ENCODE results near the gene GRID2. TPM values are rescaled to one million over a fixed set of nuclear protein-coding genes. Genes with fewer than 3 reads are reported as not detected.
"Not testable (repeated sequence)": the region's sequence is repeated elsewhere in the genome, so short reads cannot be mapped to it uniquely, and the experiment has no call there.

Gene GRID2
- total RNA-seq, 1 experiment from 2014 or later = 2.2 TPM

DNA sequence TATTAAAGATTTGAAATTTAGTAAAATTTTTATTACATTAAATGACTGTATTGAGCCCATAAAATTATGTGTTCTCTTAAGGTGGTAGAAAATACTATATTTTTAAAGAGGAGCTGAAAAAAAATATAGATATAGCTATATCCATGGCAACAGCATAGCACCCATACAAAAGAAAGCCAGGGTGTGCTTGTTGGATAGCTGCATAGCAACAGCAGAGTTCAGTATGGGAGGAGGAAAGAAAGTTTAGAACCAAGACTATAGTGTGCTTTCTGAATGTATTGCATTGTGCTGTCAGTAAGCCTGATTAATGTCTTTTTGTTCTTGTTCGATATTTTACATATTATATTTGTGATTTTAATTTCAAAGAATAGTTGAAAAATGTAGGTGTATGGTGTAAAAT, 78.4 kb downstream of the GRID2 start:
- no peaks in the 10 kb centered on the region for H3K27me3 ChIP-seq (ENCODE audit: low read length)
- no peak overlapping the region for H3K4me3 ChIP-seq (ENCODE audit: low read length)
- H3K4me2 ChIP-seq (ENCODE audit: low read length) = no peak overlapping the region
- H3K79me2 ChIP-seq (ENCODE audit: low read length) = no peaks in the 10 kb centered on the region
- H3K27ac ChIP-seq (ENCODE audit: low read length) = no peak overlapping the region
- H2AFZ ChIP-seq (ENCODE audit: low read length) = no peak overlapping the region
- no peaks in the 10 kb centered on the region for H3K9me2 ChIP-seq (replicated peaks; ENCODE audit: low read length)
- TF ChIP-seq, protein P1, sequence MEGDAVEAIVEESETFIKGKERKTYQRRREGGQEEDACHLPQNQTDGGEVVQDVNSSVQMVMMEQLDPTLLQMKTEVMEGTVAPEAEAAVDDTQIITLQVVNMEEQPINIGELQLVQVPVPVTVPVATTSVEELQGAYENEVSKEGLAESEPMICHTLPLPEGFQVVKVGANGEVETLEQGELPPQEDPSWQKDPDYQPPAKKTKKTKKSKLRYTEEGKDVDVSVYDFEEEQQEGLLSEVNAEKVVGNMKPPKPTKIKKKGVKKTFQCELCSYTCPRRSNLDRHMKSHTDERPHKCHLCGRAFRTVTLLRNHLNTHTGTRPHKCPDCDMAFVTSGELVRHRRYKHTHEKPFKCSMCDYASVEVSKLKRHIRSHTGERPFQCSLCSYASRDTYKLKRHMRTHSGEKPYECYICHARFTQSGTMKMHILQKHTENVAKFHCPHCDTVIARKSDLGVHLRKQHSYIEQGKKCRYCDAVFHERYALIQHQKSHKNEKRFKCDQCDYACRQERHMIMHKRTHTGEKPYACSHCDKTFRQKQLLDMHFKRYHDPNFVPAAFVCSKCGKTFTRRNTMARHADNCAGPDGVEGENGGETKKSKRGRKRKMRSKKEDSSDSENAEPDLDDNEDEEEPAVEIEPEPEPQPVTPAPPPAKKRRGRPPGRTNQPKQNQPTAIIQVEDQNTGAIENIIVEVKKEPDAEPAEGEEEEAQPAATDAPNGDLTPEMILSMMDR (conservative IDR thresholded peaks at IDR 0.05; ENCODE audit: low read depth, low read length) = no peak
- TF ChIP-seq EZH2 (IDR thresholded peaks at IDR 0.05; ENCODE audit: low read length, unreplicated experiment) (no peak), EZH2phosphoT487 (IDR thresholded peaks at IDR 0.05; ENCODE audit: borderline replicate concordance, low read length) (no peak)
- DNase-seq (no peak), ATAC-seq (no peak)
- no peaks in the 10 kb centered on the region for H3K9me3 ChIP-seq (ENCODE audit: low read length)
- H3K36me3 ChIP-seq (ENCODE audit: low read depth, low read length) = no peaks in the 10 kb centered on the region
- H3K4me1 ChIP-seq (ENCODE audit: insufficient read depth, low read length) = 0 out of 2 replicates have a peak, but pooled peaks cover 6% of the 10 kb centered on the region
- POLR2A ChIA-PET (ENCODE audit: unreplicated experiment) = no interaction called here
- intact Hi-C loops (cut with micrococcal nuclease) = loop anchor here (10.0 kb wide), 1 partner anchor 173 kb away; no protein-coding TSS in a partner anchor
- CTCF ChIA-PET = no interaction called here
- no peaks in the 10 kb centered on the region for H3F3A ChIP-seq (ENCODE audit: low read length, unreplicated experiment)
- no peaks in the 10 kb centered on the region for H4K20me1 ChIP-seq (ENCODE audit: low read length)
- BruUV-seq (replicated peaks) = no TSS peak
- no peak overlapping the region for H3K9ac ChIP-seq (ENCODE audit: low read length)

GRCh38 chr4:92387459-92388069, 83.8 kb downstream of the GRID2 start:
- CTCF ChIA-PET = interaction anchor here (0.7 kb wide), 1 partner anchor 832 kb away, joined by 3 read pairs; no protein-coding TSS in a partner anchor
- ATAC-seq (peak; percentile 65), DNase-seq (peak; percentile 69)
- H3K36me3 ChIP-seq (ENCODE audit: low read depth, low read length) = no peaks in the 10 kb centered on the region
- no peaks in the 10 kb centered on the region for H4K20me1 ChIP-seq (ENCODE audit: low read length)
- no peaks in the 10 kb centered on the region for H3K9me3 ChIP-seq (ENCODE audit: low read length)
- no peak overlapping the region for H3K4me2 ChIP-seq (ENCODE audit: low read length)
- no peaks in the 10 kb centered on the region for H3K4me1 ChIP-seq (ENCODE audit: insufficient read depth, low read length)
- H3K9me2 ChIP-seq (replicated peaks; ENCODE audit: low read length) = no peaks in the 10 kb centered on the region
- TF ChIP-seq EZH2phosphoT487 (IDR thresholded peaks at IDR 0.05; ENCODE audit: borderline replicate concordance, low read length) = no peak
- TF ChIP-seq, protein P1 (conservative IDR thresholded peaks at IDR 0.05; ENCODE audit: low read depth, low read length) = peak; percentile 73
- H3K79me2 ChIP-seq (ENCODE audit: low read length) = no peaks in the 10 kb centered on the region
- no peaks in the 10 kb centered on the region for H3F3A ChIP-seq (ENCODE audit: low read length, unreplicated experiment)
- intact Hi-C loops (cut with micrococcal nuclease) = loop anchor here (2.0 to 10.0 kb wide), 3 partner anchors 80 to 215 kb away; no protein-coding TSS in a partner anchor
- H3K9ac ChIP-seq (ENCODE audit: low read length) = no peak overlapping the region
- POLR2A ChIA-PET (ENCODE audit: unreplicated experiment) = no interaction called here
- no peaks in the 10 kb centered on the region for H3K27me3 ChIP-seq (ENCODE audit: low read length)
- no TSS peak for BruUV-seq (replicated peaks)
- H3K27ac ChIP-seq (ENCODE audit: low read length) = no peak overlapping the region
- no peak overlapping the region for H2AFZ ChIP-seq (ENCODE audit: low read length)
- H3K4me3 ChIP-seq (ENCODE audit: low read length) = no peak overlapping the region

DNA sequence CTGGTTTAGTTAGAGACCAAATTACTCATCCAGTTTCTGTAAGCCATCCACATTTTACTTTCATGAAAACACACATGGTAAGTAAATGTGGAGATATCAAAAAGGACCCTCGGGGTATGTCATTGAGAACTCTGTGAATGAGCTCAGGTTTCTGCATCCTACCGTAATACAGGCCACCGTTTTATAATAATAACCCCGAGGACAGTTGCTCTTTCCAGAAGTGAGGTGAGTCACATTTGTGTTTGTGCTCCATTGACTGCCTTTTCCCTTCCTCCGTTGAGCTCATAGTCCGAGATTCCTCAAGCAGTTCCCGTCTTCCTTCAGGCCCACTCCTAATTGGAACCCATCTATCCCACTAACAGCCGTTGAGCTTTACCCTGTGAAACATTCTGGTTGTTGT, 95.3 kb downstream of the GRID2 start:
- peaks cover 20% of the 10 kb centered on the region for H3K4me1 ChIP-seq (ENCODE audit: insufficient read depth, low read length)
- intact Hi-C loops (cut with micrococcal nuclease) = loop anchor here (10.0 kb wide), 1 partner anchor 386 kb away; no protein-coding TSS in a partner anchor
- TF ChIP-seq, protein P1 (conservative IDR thresholded peaks at IDR 0.05; ENCODE audit: low read depth, low read length) = no peak
- no peak for TF ChIP-seq EZH2 (IDR thresholded peaks at IDR 0.05; ENCODE audit: low read length, unreplicated experiment)
- no peak for TF ChIP-seq EZH2phosphoT487 (IDR thresholded peaks at IDR 0.05; ENCODE audit: borderline replicate concordance, low read length)
- H4K20me1 ChIP-seq (ENCODE audit: low read length) = no peaks in the 10 kb centered on the region
- H3K27me3 ChIP-seq (ENCODE audit: low read length) = no peaks in the 10 kb centered on the region
- CTCF ChIA-PET = no interaction called here
- H3F3A ChIP-seq (ENCODE audit: low read length, unreplicated experiment) = no peaks in the 10 kb centered on the region
- no peak overlapping the region for H3K27ac ChIP-seq (ENCODE audit: low read length)
- BruUV-seq (replicated peaks) = no TSS peak
- peak; percentile 44 for DNase-seq
- no peaks in the 10 kb centered on the region for H3K79me2 ChIP-seq (ENCODE audit: low read length)
- no peak overlapping the region for H2AFZ ChIP-seq (ENCODE audit: low read length)
- POLR2A ChIA-PET (ENCODE audit: unreplicated experiment) = no interaction called here
- H3K9me2 ChIP-seq (replicated peaks; ENCODE audit: low read length) = no peaks in the 10 kb centered on the region
- H3K9me3 ChIP-seq (ENCODE audit: low read length) = no peaks in the 10 kb centered on the region
- peak overlapping the region; percentile 44 for H3K4me2 ChIP-seq (ENCODE audit: low read length)
- H3K36me3 ChIP-seq (ENCODE audit: low read depth, low read length) = no peaks in the 10 kb centered on the region
- no peak for ATAC-seq
- H3K9ac ChIP-seq (ENCODE audit: low read length) = no peak overlapping the region
- H3K4me3 ChIP-seq (ENCODE audit: low read length) = peak overlapping the region; percentile 23; the same call in 1 of the 2 replicates

GRCh38 chr4:92403525-92403924, 99.8 kb downstream of the GRID2 start:
- DNase-seq; H4K20me1 ChIP-seq (ENCODE audit: low read length); intact Hi-C loops (cut with micrococcal nuclease): not testable (repeated sequence)

More at GRCh38 chr4:92403525-92403924, 99.8 kb downstream of the GRID2 start:
- H3K4me3 ChIP-seq (ENCODE audit: low read length); H3F3A ChIP-seq (ENCODE audit: low read length, unreplicated experiment); H3K4me1 ChIP-seq (ENCODE audit: insufficient read depth, low read length); H2AFZ ChIP-seq (ENCODE audit: low read length); H3K36me3 ChIP-seq (ENCODE audit: low read depth, low read length); H3K79me2 ChIP-seq (ENCODE audit: low read length); H3K9me2 ChIP-seq (replicated peaks; ENCODE audit: low read length); CTCF ChIA-PET; ATAC-seq; POLR2A ChIA-PET (ENCODE audit: unreplicated experiment); H3K4me2 ChIP-seq (ENCODE audit: low read length); H3K9me3 ChIP-seq (ENCODE audit: low read length); BruUV-seq (replicated peaks); H3K27ac ChIP-seq (ENCODE audit: low read length); H3K9ac ChIP-seq (ENCODE audit: low read length); H3K27me3 ChIP-seq (ENCODE audit: low read length): not testable (repeated sequence)
